ENCODE measurements around the gene DUSP2.

- no peak for TF ChIP-seq POLR2A (IDR thresholded peaks at IDR 0.05)
- TF ChIP-seq, protein P1, sequence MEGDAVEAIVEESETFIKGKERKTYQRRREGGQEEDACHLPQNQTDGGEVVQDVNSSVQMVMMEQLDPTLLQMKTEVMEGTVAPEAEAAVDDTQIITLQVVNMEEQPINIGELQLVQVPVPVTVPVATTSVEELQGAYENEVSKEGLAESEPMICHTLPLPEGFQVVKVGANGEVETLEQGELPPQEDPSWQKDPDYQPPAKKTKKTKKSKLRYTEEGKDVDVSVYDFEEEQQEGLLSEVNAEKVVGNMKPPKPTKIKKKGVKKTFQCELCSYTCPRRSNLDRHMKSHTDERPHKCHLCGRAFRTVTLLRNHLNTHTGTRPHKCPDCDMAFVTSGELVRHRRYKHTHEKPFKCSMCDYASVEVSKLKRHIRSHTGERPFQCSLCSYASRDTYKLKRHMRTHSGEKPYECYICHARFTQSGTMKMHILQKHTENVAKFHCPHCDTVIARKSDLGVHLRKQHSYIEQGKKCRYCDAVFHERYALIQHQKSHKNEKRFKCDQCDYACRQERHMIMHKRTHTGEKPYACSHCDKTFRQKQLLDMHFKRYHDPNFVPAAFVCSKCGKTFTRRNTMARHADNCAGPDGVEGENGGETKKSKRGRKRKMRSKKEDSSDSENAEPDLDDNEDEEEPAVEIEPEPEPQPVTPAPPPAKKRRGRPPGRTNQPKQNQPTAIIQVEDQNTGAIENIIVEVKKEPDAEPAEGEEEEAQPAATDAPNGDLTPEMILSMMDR (IDR thresholded peaks at IDR 0.05): no peak
Observed at GRCh38 chr2:96123936-96124335, 21.3 kb downstream of the DUSP2 start.
